Osteocyte (in vitro differentiated cells): ENCODE measurements around the gene CSE1L. TPM values are rescaled to one million over a fixed set of nuclear protein-coding genes. Genes with fewer than 3 reads are reported as not detected.
"Not testable (repeated sequence)": the region's sequence is repeated elsewhere in the genome, so short reads cannot be mapped to it uniquely, and the experiment has no call there.

Experiments used
- DNase-seq: peaks from one replicate; pipeline ENCODE4 v3.0.0; 2021; ENCODE audit warnings: mixed read lengths; ENCODE audit not compliant: unreplicated experiment; ENCODE audit errors: extremely low spot score
- H3K27ac Mint-ChIP-seq: one replicate; pipeline ENCODE4 v1.8.0; 2021; ENCODE audit warnings: mild to moderate bottlenecking, mixed read lengths; ENCODE audit not compliant: unreplicated experiment
- H3K27me3 Mint-ChIP-seq: one replicate; pipeline ENCODE4 v1.8.0; 2021; ENCODE audit warnings: mixed read lengths; ENCODE audit not compliant: unreplicated experiment
- H3K36me3 Mint-ChIP-seq: one replicate; pipeline ENCODE4 v1.8.0; 2021; ENCODE audit warnings: mixed read lengths; ENCODE audit not compliant: unreplicated experiment
- H3K4me1 Mint-ChIP-seq: one replicate; pipeline ENCODE4 v1.8.0; 2021; ENCODE audit warnings: mixed read lengths; ENCODE audit not compliant: unreplicated experiment
- H3K4me3 Mint-ChIP-seq: one replicate; pipeline ENCODE4 v1.8.0; 2021; ENCODE audit warnings: mild to moderate bottlenecking, moderate library complexity, mixed read lengths; ENCODE audit not compliant: unreplicated experiment
- H3K9me3 Mint-ChIP-seq: one replicate; pipeline ENCODE4 v1.8.0; 2021; ENCODE audit warnings: mixed read lengths; ENCODE audit not compliant: unreplicated experiment
- CTCF ChIP-seq: fragments of 200-600 bp; sonication (generic); IDR thresholded peaks from 2 replicates; pipeline ENCODE4 v1.5.0; 2021; ENCODE audit warnings: antibody characterized with exemption, mild to moderate bottlenecking, moderate library complexity
- total RNA-seq: library from RNA; stranded (reverse); gene quantifications from 2 replicates; pipeline ENCODE4 v1.2.1, GENCODE V29; 2021

CSE1L gene
- total RNA-seq, 1 donor from 2014 or later = 49.0 TPM

DNA sequence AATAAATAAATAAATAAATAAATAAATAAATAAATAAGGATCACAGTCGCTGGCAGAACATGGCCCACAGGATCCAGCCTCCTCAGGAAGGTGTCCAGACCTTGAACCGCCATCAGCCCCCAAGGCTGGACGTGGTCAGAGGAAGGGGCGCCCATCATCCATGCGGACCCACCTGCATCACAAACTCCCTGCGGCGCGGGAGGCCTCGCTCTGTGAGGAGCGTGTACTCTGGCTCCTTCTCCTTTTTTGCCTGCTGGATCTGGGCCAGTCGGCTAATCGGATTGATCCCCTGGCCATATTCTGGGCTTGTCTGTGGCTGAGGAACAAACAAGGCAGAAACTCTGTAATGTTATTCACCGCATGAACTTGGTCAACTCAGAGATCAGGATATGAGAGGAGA is 76.8 kb downstream of the CSE1L start:
- no peak for TF ChIP-seq CTCF
- Mint-ChIP-seq H3K4me1 (no peaks in the 10 kb centered on the region), H3K36me3 (peaks cover 54% of the 10 kb centered on the region)

GRCh38 chr20:49123982-49124381 is 77.9 kb downstream of the CSE1L start:
- Mint-ChIP-seq H3K27ac (no peak overlapping the region), H3K4me1 (no peaks in the 10 kb centered on the region), H3K27me3 (no peaks in the 10 kb centered on the region), H3K4me3 (no peak overlapping the region), H3K36me3 (peaks cover 47% of the 10 kb centered on the region), H3K9me3 (no peaks in the 10 kb centered on the region)
- no peak for TF ChIP-seq CTCF
- DNase-seq = no peak

More for the DNA sequence above, 76.8 kb downstream of the CSE1L start:
- H3K27me3 Mint-ChIP-seq = no peaks in the 10 kb centered on the region
- no peak overlapping the region for H3K27ac Mint-ChIP-seq
- no peak overlapping the region for H3K4me3 Mint-ChIP-seq
- DNase-seq = no peak
- H3K9me3 Mint-ChIP-seq = no peaks in the 10 kb centered on the region

DNA sequence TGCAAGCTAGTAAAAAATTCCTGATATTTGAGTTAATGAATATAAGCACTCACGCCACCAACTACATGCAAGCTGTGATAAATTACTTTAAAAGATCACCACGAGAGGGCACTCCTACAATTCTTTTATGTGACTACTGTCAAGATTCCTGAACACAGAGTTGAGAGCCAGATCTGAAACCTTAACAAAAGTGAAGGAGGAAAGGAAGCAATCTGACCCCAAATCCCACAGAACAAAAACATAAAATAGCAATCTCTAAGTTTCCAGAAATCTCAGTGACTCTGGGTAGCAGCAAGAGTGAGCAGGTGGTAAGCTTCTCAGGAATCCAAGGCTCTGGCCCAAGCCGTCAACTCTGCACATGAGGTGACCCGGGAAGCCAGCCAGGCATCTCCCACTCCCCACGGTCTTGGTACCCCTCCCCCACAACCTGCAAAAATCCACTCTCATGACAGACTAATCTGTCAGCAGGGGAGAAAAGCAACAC is 86.9 kb downstream of the CSE1L start:
- no peak for DNase-seq
- H3K36me3 Mint-ChIP-seq = peaks cover 13% of the 10 kb centered on the region
- peaks cover 8% of the 10 kb centered on the region for H3K4me1 Mint-ChIP-seq
- TF ChIP-seq CTCF = peak; percentile 71
- peak overlapping the region; percentile 25 for H3K27ac Mint-ChIP-seq
- no peak overlapping the region for H3K4me3 Mint-ChIP-seq
- H3K27me3 Mint-ChIP-seq = no peaks in the 10 kb centered on the region
- no peaks in the 10 kb centered on the region for H3K9me3 Mint-ChIP-seq

GRCh38 chr20:49133571-49133970 is 87.5 kb downstream of the CSE1L start:
- no peaks in the 10 kb centered on the region for H3K9me3 Mint-ChIP-seq
- H3K4me1 Mint-ChIP-seq = peaks cover 10% of the 10 kb centered on the region
- H3K4me3 Mint-ChIP-seq = no peak overlapping the region
- TF ChIP-seq CTCF = no peak
- peaks cover 11% of the 10 kb centered on the region for H3K36me3 Mint-ChIP-seq
- no peaks in the 10 kb centered on the region for H3K27me3 Mint-ChIP-seq
- H3K27ac Mint-ChIP-seq = no peak overlapping the region
- DNase-seq = no peak

DNA sequence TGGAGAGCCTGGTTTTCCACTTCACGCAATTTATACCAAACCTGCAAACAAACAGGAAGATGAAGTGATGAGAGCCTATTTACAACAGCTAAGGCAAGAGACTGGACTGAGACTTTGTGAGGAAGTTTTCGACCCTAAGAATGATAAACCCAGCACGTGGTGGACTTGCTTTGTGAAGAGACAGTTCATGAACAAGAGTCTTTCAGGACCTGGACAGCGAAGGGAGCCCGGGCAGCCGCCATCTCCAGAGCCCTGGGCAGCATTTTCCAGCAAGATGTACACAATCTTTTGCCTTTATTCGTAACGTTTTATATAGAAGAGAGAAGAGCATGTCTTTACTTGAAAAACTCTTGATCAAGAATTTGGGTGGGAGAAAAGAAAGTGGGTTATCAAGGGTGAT is 88.7 kb downstream of the CSE1L start:
- not testable (repeated sequence) for H3K9me3 Mint-ChIP-seq, H3K27ac Mint-ChIP-seq, H3K27me3 Mint-ChIP-seq, DNase-seq, H3K4me3 Mint-ChIP-seq
- H3K36me3 Mint-ChIP-seq = peaks cover 14% of the 10 kb centered on the region
- H3K4me1 Mint-ChIP-seq = peaks cover 15% of the 10 kb centered on the region
